GM11168 (cell line): ENCODE results near the gene PHLPP2.

Experiments
- in situ Hi-C: fragments of 300-500 bp; cut with MboI; formaldehyde crosslinking; loops from one replicate; pipeline ENCODE4 v1.12.0; 2022; ENCODE audit warnings: low sequenced_read_pairs; ENCODE audit not compliant: unreplicated experiment

The PHLPP2 gene

GRCh38 chr16:71724320-71724751 lies at the start of gene PHLPP2:
Gene PHLPP2, minus strand, starts transcription at chr16:71724701. Its CDS starts 9,906 bp downstream, at chr16:71714795.
- in situ Hi-C loops, result no loop called here

GRCh38 chr16:71771571-71771970 lies 47.1 kb upstream of the PHLPP2 start:
- in situ Hi-C loops, result no loop called here

GRCh38 chr16:71769222-71769621 lies 44.7 kb upstream of the PHLPP2 start:
- in situ Hi-C loops, result no loop called here

- in situ Hi-C loops, result no loop called here
Measured at GRCh38 chr16:71767060-71767900, 42.8 kb upstream of the PHLPP2 start.

- in situ Hi-C loops, result no loop called here
Measured at GRCh38 chr16:71762186-71762585, 37.7 kb upstream of the PHLPP2 start.

GRCh38 chr16:71761097-71761496 lies 36.6 kb upstream of the PHLPP2 start:
- in situ Hi-C loops, result no loop called here

- in situ Hi-C loops, result no loop called here
Measured at GRCh38 chr16:71758293-71758760, 33.8 kb upstream of the PHLPP2 start.

GRCh38 chr16:71754652-71755051 lies 30.2 kb upstream of the PHLPP2 start:
- in situ Hi-C loops, result no loop called here

GRCh38 chr16:71754108-71754507 lies 29.6 kb upstream of the PHLPP2 start:
- in situ Hi-C loops, result no loop called here

GRCh38 chr16:71748226-71748625 lies 23.7 kb upstream of the PHLPP2 start:
- in situ Hi-C loops, result no loop called here

- in situ Hi-C loops, result no loop called here
Measured at GRCh38 chr16:71746442-71747046, 22.0 kb upstream of the PHLPP2 start.

GRCh38 chr16:71738855-71739254 lies 14.4 kb upstream of the PHLPP2 start:
- in situ Hi-C loops, result no loop called here

- in situ Hi-C loops, result no loop called here
Measured at GRCh38 chr16:71737501-71737900, 13.0 kb upstream of the PHLPP2 start.

- in situ Hi-C loops, result no loop called here
Measured at GRCh38 chr16:71734511-71734910, 10.0 kb upstream of the PHLPP2 start.

GRCh38 chr16:71732587-71732986 lies 8.1 kb upstream of the PHLPP2 start:
- in situ Hi-C loops, result no loop called here

- in situ Hi-C loops, result no loop called here
Measured at GRCh38 chr16:71727551-71728324, 3.2 kb upstream of the PHLPP2 start.

- in situ Hi-C loops, result no loop called here
Measured at GRCh38 chr16:71726476-71727315, 2.2 kb upstream of the PHLPP2 start.

- in situ Hi-C loops, result no loop called here
Measured at GRCh38 chr16:71723537-71724319, 773 bp downstream of the PHLPP2 start.
